ENCODE results near the gene LMF1. TPM values are rescaled to one million over a fixed set of nuclear protein-coding genes. Genes with fewer than 3 reads are reported as not detected.

The LMF1 gene
- polyA plus RNA-seq, 3 donors, result 5.9 to 14.7 (median 10.6) TPM

DNA sequence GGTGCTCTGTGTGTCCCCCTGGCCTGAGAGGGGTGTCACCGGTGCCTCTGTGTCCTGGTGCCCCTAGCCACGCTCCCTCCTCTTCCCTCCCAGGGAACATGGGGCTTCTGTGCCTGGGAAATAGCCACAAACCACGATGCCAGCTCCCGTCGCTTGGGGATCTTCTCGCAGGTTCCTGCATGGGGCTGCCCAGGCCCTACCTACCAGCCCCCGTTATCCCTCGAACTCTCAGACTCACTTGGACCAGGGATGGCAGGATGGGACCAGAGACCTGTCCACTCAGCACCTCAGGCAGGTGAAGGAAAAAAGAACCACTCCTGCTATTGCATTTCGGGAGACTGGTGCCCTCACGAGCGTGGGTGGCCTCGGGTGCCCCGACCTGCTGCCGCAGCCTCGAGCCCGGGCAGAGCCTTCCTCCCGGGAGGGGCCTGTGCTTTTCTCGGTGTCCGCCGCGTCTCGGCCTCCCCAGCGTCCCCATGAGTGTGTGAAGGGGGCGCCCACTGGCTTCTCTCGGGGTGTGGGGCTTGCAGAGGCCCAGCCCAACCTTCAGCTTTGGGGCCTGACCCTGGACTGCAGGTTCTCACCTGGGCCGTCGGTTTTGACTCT, 129.2 kb downstream of the LMF1 start:
- H3K9me3 ChIP-seq (replicated peaks in 1 of 2; ENCODE audit: control insufficient read depth in 1 of 2, insufficient read depth in 1 of 2, low read length in 2 of 2), result peaks cover 11 to 17% of the 10 kb centered on the region in 2 donors
- no peak for DNase-seq
- Mint-ChIP-seq H3K36me3 (no peaks in the 10 kb centered on the region), H3K27me3 (ENCODE audit: low read depth in 3 of 3) (peaks cover 1 to 9% (median 2%) of the 10 kb centered on the region in 3 donors), H3K27ac (no peak overlapping the region), H3K4me3 (no peak overlapping the region), H3K4me1 (no peaks in the 10 kb centered on the region), H3K9me3 (peaks cover 16 to 32% (median 24%) of the 10 kb centered on the region in 7 donors)
- H3K4me2 ChIP-seq (replicated peaks; ENCODE audit: extremely low read depth, low read length, poor library complexity, severe bottlenecking), result no peak overlapping the region
- TF ChIP-seq, protein P1, sequence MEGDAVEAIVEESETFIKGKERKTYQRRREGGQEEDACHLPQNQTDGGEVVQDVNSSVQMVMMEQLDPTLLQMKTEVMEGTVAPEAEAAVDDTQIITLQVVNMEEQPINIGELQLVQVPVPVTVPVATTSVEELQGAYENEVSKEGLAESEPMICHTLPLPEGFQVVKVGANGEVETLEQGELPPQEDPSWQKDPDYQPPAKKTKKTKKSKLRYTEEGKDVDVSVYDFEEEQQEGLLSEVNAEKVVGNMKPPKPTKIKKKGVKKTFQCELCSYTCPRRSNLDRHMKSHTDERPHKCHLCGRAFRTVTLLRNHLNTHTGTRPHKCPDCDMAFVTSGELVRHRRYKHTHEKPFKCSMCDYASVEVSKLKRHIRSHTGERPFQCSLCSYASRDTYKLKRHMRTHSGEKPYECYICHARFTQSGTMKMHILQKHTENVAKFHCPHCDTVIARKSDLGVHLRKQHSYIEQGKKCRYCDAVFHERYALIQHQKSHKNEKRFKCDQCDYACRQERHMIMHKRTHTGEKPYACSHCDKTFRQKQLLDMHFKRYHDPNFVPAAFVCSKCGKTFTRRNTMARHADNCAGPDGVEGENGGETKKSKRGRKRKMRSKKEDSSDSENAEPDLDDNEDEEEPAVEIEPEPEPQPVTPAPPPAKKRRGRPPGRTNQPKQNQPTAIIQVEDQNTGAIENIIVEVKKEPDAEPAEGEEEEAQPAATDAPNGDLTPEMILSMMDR (IDR thresholded peaks at IDR 0.05), result no peak
- H3K27me3 ChIP-seq (ENCODE audit: control insufficient read depth in 2 of 2, insufficient read depth in 2 of 2, low read length in 2 of 2), result no peaks in the 10 kb centered on the region
- intact Hi-C loops (cut with micrococcal nuclease), result no loop called here
- no peaks in the 10 kb centered on the region for H3K4me1 ChIP-seq (ENCODE audit: control insufficient read depth in 1 of 2, insufficient read depth in 2 of 2, low read length in 2 of 2)
- no peaks in the 10 kb centered on the region for H3K79me2 ChIP-seq (ENCODE audit: insufficient read depth, low read length)
- no peak overlapping the region for H3K27ac ChIP-seq (ENCODE audit: low read depth in 1 of 2, low read length in 2 of 2)
- WGBS (ENCODE audit: insufficient coverage), result 91% methylated on average over 24 of the region's 27 CpGs
- no peak overlapping the region for H3K9ac ChIP-seq (ENCODE audit: insufficient read depth, low read length, poor library complexity, severe bottlenecking)
- H3K4me3 ChIP-seq (replicated peaks in 1 of 3; ENCODE audit: low read depth in 2 of 3, low read length in 3 of 3), result no peak overlapping the region
- H3K36me3 ChIP-seq (replicated peaks in 1 of 2; ENCODE audit: control insufficient read depth in 1 of 2, insufficient read depth in 2 of 2, low read length in 2 of 2), result no peaks in the 10 kb centered on the region
- H2AFZ ChIP-seq (ENCODE audit: insufficient read depth, low read depth, low read length, poor library complexity, severe bottlenecking), result no peak overlapping the region
- no peaks in the 10 kb centered on the region for H4K20me1 ChIP-seq (ENCODE audit: insufficient read depth, low read length)

DNA sequence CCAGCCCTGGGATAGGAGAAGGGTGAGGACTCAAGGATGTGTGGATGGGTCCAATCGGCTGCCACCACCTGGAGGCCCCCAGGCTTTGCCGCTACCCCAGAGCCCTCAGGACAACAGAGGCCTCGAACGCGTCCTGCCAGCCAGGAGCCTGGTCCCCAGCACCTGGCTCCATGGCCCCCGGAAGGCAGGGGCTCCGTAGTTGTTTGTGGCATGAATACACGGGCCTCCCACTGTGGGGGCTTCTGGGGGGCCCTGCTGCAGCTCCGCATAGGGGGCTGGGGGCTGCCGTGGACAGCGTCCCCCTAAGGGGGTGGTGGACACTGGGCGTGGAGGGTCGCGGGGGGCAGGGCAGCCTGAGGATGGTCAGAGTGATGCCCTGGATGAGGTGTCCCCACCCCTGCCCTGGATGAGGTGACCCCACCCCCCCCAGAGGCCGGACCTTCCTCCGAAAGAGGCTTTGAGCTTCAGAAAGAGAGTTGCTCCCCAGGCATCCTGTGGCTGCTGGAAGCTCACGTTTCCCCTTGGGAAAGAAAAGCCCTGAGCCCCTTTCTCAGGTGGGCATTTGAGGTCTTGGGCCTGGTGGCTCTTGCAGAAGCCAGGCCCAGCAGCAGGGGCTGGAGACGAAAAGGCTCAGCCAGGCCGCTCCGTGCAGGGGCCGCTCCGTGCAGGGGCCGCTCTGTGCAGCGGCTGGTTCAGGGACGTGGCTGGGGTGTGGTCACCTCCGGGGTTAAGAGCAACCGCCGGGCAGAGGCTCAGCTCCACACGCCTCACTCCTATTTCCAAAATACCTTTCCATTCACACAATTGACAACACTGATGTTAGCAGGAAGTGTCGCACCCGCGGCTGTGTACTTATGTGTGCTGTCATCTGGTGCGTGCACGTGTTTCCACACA, 130.0 kb downstream of the LMF1 start:
- Histone ChIP-seq H3K4me2 (replicated peaks; ENCODE audit: extremely low read depth, low read length, poor library complexity, severe bottlenecking) (no peak overlapping the region), H3K9ac (ENCODE audit: insufficient read depth, low read length, poor library complexity, severe bottlenecking) (no peak overlapping the region), H2AFZ (ENCODE audit: insufficient read depth, low read depth, low read length, poor library complexity, severe bottlenecking) (no peak overlapping the region), H3K36me3 (replicated peaks in 1 of 2; ENCODE audit: control insufficient read depth in 1 of 2, insufficient read depth in 2 of 2, low read length in 2 of 2) (no peaks in the 10 kb centered on the region), H3K9me3 (replicated peaks in 1 of 2; ENCODE audit: control insufficient read depth in 1 of 2, insufficient read depth in 1 of 2, low read length in 2 of 2) (peaks cover 16 to 20% of the 10 kb centered on the region in 2 donors), H3K79me2 (ENCODE audit: insufficient read depth, low read length) (no peaks in the 10 kb centered on the region), H3K27ac (ENCODE audit: low read depth in 1 of 2, low read length in 2 of 2) (no peak overlapping the region), H4K20me1 (ENCODE audit: insufficient read depth, low read length) (no peaks in the 10 kb centered on the region), H3K4me3 (replicated peaks in 1 of 3; ENCODE audit: low read depth in 2 of 3, low read length in 3 of 3) (no peak overlapping the region), H3K4me1 (ENCODE audit: control insufficient read depth in 1 of 2, insufficient read depth in 2 of 2, low read length in 2 of 2) (no peaks in the 10 kb centered on the region), H3K27me3 (ENCODE audit: control insufficient read depth in 2 of 2, insufficient read depth in 2 of 2, low read length in 2 of 2) (no peaks in the 10 kb centered on the region)
- H3K36me3 Mint-ChIP-seq, result no peaks in the 10 kb centered on the region
- peaks cover 2 to 9% (median 2%) of the 10 kb centered on the region in 3 donors for H3K27me3 Mint-ChIP-seq (ENCODE audit: low read depth in 3 of 3)
- no peak overlapping the region for H3K27ac Mint-ChIP-seq
- peaks cover 22 to 34% (median 30%) of the 10 kb centered on the region in 7 donors for H3K9me3 Mint-ChIP-seq
- H3K4me3 Mint-ChIP-seq, result no peak overlapping the region
- no peaks in the 10 kb centered on the region for H3K4me1 Mint-ChIP-seq
- TF ChIP-seq, protein P1 (IDR thresholded peaks at IDR 0.05), result no peak
- 95% methylated on average over 25 of the region's 34 CpGs for WGBS (ENCODE audit: insufficient coverage)
- no peak for DNase-seq
- intact Hi-C loops (cut with micrococcal nuclease), result no loop called here

Data from CD14-positive monocyte (primary cell).